ENCODE data around the gene EPRS1. TPM values are rescaled to one million over a fixed set of nuclear protein-coding genes. Genes with fewer than 3 reads are reported as not detected.

Gene EPRS1
- total and polyA plus RNA-seq, 9 of the 15 experiments (the other 6 are each of a cell fraction or from before 2014, with no cell fraction given): 129 to 291 (median 248) TPM

- H3K9me3 ChIP-seq (replicated peaks; ENCODE audit: control insufficient read depth, insufficient read depth, low read depth, low read length): no peaks in the 10 kb centered on the region
- POLR2A ChIA-PET: interaction anchor here (1.1 to 1.3 kb wide), 3 partner anchors 15 to 22 kb away, joined by 4 read pairs; partner anchors contain the start of gene BPNT1
- H2AFZ ChIP-seq (ENCODE audit: low read depth, low read length): no peak overlapping the region
- WGBS (ENCODE audit: insufficient coverage, low coverage, missing lambda C conversion rate): 87% methylated on average over 3 of the region's 3 CpGs
- H3K27me3 ChIP-seq (ENCODE audit: control insufficient read depth in 2 of 2, insufficient read depth in 2 of 2, low read length in 2 of 2): no peaks in the 10 kb centered on the region
- ATAC-seq: no peak
- no peak overlapping the region for H3K27ac ChIP-seq (ENCODE audit: extremely low read depth, low read depth, low read length)
- DNase-seq (ENCODE audit: extremely low read depth in 1 of 4, low spot score in 3 of 4): no peak
- no peaks in the 10 kb centered on the region for H3K9me1 ChIP-seq (ENCODE audit: control insufficient read depth, insufficient read depth, low read length)
- intact Hi-C loops (cut with micrococcal nuclease): no loop called here
- no TSS peak for BruUV-seq (replicated peaks)
- FAIRE-seq: no peak
- H3K36me3 ChIP-seq (ENCODE audit: control insufficient read depth, insufficient read depth, low read length): peaks cover 53% of the 10 kb centered on the region
- CTCF ChIA-PET (ENCODE audit: low intra/inter-chr PET ratio): no interaction called here
- no peak overlapping the region for H3K4me3 ChIP-seq
- H3K4me2 ChIP-seq (ENCODE audit: insufficient read depth, low read length): no peak overlapping the region
- H3K79me2 ChIP-seq (ENCODE audit: control insufficient read depth, insufficient read depth, low read length): no peaks in the 10 kb centered on the region
- H3K4me1 ChIP-seq (replicated peaks in 1 of 2; ENCODE audit: control insufficient read depth in 2 of 2, insufficient read depth in 2 of 2, low read length in 2 of 2): no peaks in the 10 kb centered on the region
- in situ Hi-C loops (cut with MboI): no loop called here
- H3K9ac ChIP-seq (ENCODE audit: insufficient read depth in 1 of 2, low read depth in 2 of 2, low read length in 2 of 2): no peak overlapping the region
- H4K20me1 ChIP-seq (replicated peaks; ENCODE audit: control insufficient read depth, insufficient read depth, low read length): no peaks in the 10 kb centered on the region
- TF ChIP-seq ADNP (tag; IDR thresholded peaks at IDR 0.05): no peak
- no peak for TF ChIP-seq KLF13 (tag; IDR thresholded peaks at IDR 0.05; ENCODE audit: borderline replicate concordance, low read depth)
- no peak for TF ChIP-seq KLF1 (tag; IDR thresholded peaks at IDR 0.05)
- TF ChIP-seq ZC3H4 (CRISPR knock-in tag; IDR thresholded peaks at IDR 0.05; ENCODE audit: borderline replicate concordance): no peak
- TF ChIP-seq, protein P1, sequence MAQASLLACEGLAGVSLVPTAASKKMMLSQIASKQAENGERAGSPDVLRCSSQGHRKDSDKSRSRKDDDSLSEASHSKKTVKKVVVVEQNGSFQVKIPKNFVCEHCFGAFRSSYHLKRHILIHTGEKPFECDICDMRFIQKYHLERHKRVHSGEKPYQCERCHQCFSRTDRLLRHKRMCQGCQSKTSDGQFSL (CRISPR knock-in tag; IDR thresholded peaks at IDR 0.05): no peak
- TF ChIP-seq, protein P1 (tag; IDR thresholded peaks at IDR 0.05): no peak
- TF ChIP-seq, protein P2, sequence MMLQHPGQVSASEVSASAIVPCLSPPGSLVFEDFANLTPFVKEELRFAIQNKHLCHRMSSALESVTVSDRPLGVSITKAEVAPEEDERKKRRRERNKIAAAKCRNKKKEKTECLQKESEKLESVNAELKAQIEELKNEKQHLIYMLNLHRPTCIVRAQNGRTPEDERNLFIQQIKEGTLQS (IDR thresholded peaks at IDR 0.05): peak; percentile 65
- TF ChIP-seq, protein P2 (CRISPR knock-in tag; conservative IDR thresholded peaks at IDR 0.05): no peak
- TF ChIP-seq KAT7 (CRISPR knock-in tag; IDR thresholded peaks at IDR 0.05; ENCODE audit: borderline replicate concordance): no peak
- no peak for TF ChIP-seq ZNF133 (CRISPR knock-in tag; IDR thresholded peaks at IDR 0.05)
- TF ChIP-seq E2F6 (IDR thresholded peaks at IDR 0.05; ENCODE audit: borderline replicate concordance in 1 of 2, extremely low read depth in 1 of 2, insufficient read depth in 1 of 2, insufficient read length in 1 of 2, low read depth in 1 of 2, low read length in 1 of 2, poor library complexity in 1 of 2, severe bottlenecking in 1 of 2): no peak
- TF ChIP-seq ZNF696 (CRISPR knock-in tag; conservative IDR thresholded peaks at IDR 0.05): no peak
Observed at GRCh38 chr1:220067269-220068204, 21.2 kb upstream of the EPRS1 start.
